Stimulated activated CD4-positive, alpha-beta T cell treated with anti-CD3 and anti-CD28 coated beads, Interleukin-1b, Interleukin-23, amount 100 ng/mL, for 24 hours (primary cell): ENCODE measurements around the gene MRPS31.

ENCODE experiments used
- DNase-seq, 4 experiments: peaks; one replicate each; pipeline ENCODE4 v3.0.0-alpha.2; 2020; ENCODE audit warnings: low read depth in 4 of 4, low spot score in 1 of 4

The MRPS31 gene

GRCh38 chr13:40770934-40771618 lies at the start of gene MRPS31:
MRPS31 (minus strand) TSS chr13:40771190; CDS start chr13:40771136, 54 bp downstream.
- peak; percentile 89 to 95 (median 94) for DNase-seq

GRCh38 chr13:40819797-40820315 lies 48.9 kb upstream of the MRPS31 start:
- DNase-seq, result no peak

- no peak for DNase-seq
Measured at GRCh38 chr13:40818926-40819325, 47.9 kb upstream of the MRPS31 start.

- DNase-seq, result no peak
Measured at GRCh38 chr13:40814803-40815202, 43.8 kb upstream of the MRPS31 start.

- DNase-seq, result no peak
Measured at GRCh38 chr13:40813667-40814454, 42.9 kb upstream of the MRPS31 start.

- no peak for DNase-seq
Measured at GRCh38 chr13:40812724-40813445, 41.9 kb upstream of the MRPS31 start.

GRCh38 chr13:40812102-40812501 lies 41.1 kb upstream of the MRPS31 start:
- no peak for DNase-seq

- DNase-seq, result no peak
Measured at GRCh38 chr13:40809471-40809870, 38.5 kb upstream of the MRPS31 start.

- no peak for DNase-seq
Measured at GRCh38 chr13:40806241-40806640, 35.3 kb upstream of the MRPS31 start.

- DNase-seq, result no peak
Measured at GRCh38 chr13:40803316-40803715, 32.3 kb upstream of the MRPS31 start.

GRCh38 chr13:40801255-40802217 lies 30.5 kb upstream of the MRPS31 start:
- no peak for DNase-seq

- no peak for DNase-seq
Measured at GRCh38 chr13:40800559-40800958, 29.6 kb upstream of the MRPS31 start.

- DNase-seq, result no peak
Measured at GRCh38 chr13:40799508-40799907, 28.5 kb upstream of the MRPS31 start.

GRCh38 chr13:40798380-40798779 lies 27.4 kb upstream of the MRPS31 start:
- DNase-seq, result no peak

- DNase-seq, result no peak
Measured at GRCh38 chr13:40796649-40797048, 25.7 kb upstream of the MRPS31 start.

GRCh38 chr13:40794414-40795368 lies 23.7 kb upstream of the MRPS31 start:
- DNase-seq, result no peak

GRCh38 chr13:40793339-40793738 lies 22.3 kb upstream of the MRPS31 start:
- DNase-seq, result no peak

- DNase-seq, result no peak
Measured at GRCh38 chr13:40792284-40793051, 21.5 kb upstream of the MRPS31 start.
